Psoas muscle (tissue), 8 donors: ENCODE data around the gene P2RX4. TPM values are rescaled to one million over a fixed set of nuclear protein-coding genes. Genes with fewer than 3 reads are reported as not detected.
"Not testable (repeated sequence)": the region's sequence is repeated elsewhere in the genome, so short reads cannot be mapped to it uniquely, and the experiment has no call there.

Experiments used
- ATAC-seq, 4 donors: fragments of 200-7000 bp; cut with Tn5 transposase; one replicate each; pipeline ENCODE4 v1.9.1; 2020; ENCODE audit warnings: moderate library complexity in 3 of 4, mild to moderate bottlenecking in 2 of 4
- DNase-seq, 2 donors: peaks; one replicate each; pipeline ENCODE4 v3.0.0-alpha.2; 2020
- H3K27ac ChIP-seq: fragments of 200-600 bp; one replicate; pipeline ENCODE4 v1.8.0; 2022
- H3K27me3 ChIP-seq, 3 donors: fragments of 200-600 bp in 1 of 3; one replicate each; pipeline versions ENCODE4 v1.6.1 to v1.8.0; 2013 to 2022; ENCODE audit warnings: low read length in 2 of 3, mild to moderate bottlenecking in 2 of 3, moderate library complexity in 1 of 3; ENCODE audit not compliant: insufficient read depth in 3 of 3
- H3K36me3 ChIP-seq, 2 donors: fragments of 200-600 bp in 1 of 2; one replicate each; pipeline versions ENCODE4 v1.6.1 to v1.8.0; 2013 to 2022; ENCODE audit warnings: low read depth in 1 of 2, mild to moderate bottlenecking in 1 of 2, moderate library complexity in 1 of 2; ENCODE audit not compliant: insufficient read depth in 1 of 2
- H3K4me1 ChIP-seq: fragments of 200-600 bp; one replicate; pipeline ENCODE4 v1.8.0; 2022
- H3K4me3 ChIP-seq: fragments of 200-600 bp; one replicate; pipeline ENCODE4 v1.8.0; 2022; ENCODE audit warnings: mild to moderate bottlenecking
- H3K9me3 ChIP-seq: fragments of 200-600 bp; one replicate; pipeline ENCODE4 v1.8.0; 2022
- CTCF ChIP-seq: fragments of 200-600 bp; IDR thresholded peaks from one replicate; pipeline ENCODE4 v1.8.0; 2022; ENCODE audit warnings: antibody characterized with exemption
- WGBS, 3 donors: extraction: QIAGEN DNeasy Blood & Tissue Kit; methylation state at CpG; one replicate each; pipeline versions ENCODE4 v1.1.6 to v1.1.7; 2013; 5-methylcytosine and 5-hydroxymethylcytosine counted together
- intact Hi-C, 2 donors: fragments of 100-400 bp; cut with DNase I; formaldehyde crosslinking; loops; one replicate each; pipeline versions ENCODE4 v1.11.0 to v1.14.2; 2022
- long read RNA-seq, 2 donors: library from polyadenylated mRNA; unstranded; transcript quantifications; one replicate each; pipeline ENCODE4 v2.0.0, GENCODE V29; 2021
- polyA plus RNA-seq, 3 donors: library from polyadenylated mRNA; stranded (reverse); fragments of 200-250 nt; gene quantifications; one replicate each; pipeline ENCODE4 v1.2.3, GENCODE V29; 2013
- total RNA-seq, 4 donors: library from RNA; stranded (reverse); fragmentation: NEBNext Ultra II Directional in 2 of 4; extraction: Animal tissue kit (Norgen Biotek cat#: 25700) in 2 of 4; gene quantifications; one replicate each; pipeline versions ENCODE4 v1.2.1 to v1.2.4, GENCODE V29; 2021 to 2023
- donor health status: healthy with polysubstance abuse.
- donor health status: DM: no; HTN: no; CAD: no; lungs with moderate emphysema.
- donor health status: Bipolar disorder and iron deficiency.
- donor health status: healthy.
- donor health status: DM: yes; HTN: yes; CAD: no.
- donor health status: DM: no; HTN: no; CAD: no.
- donor health status: DM: no; HTN: no; CAD: no.
- donor health status: DM: yes; HTN: yes; CAD: no.

Gene P2RX4
- total RNA-seq (1 to 10 TPM; 1.5 to 3.4 (median 2.5) TPM), polyA plus RNA-seq (1 to 10 TPM; 1.1 to 2.0 (median 1.6) TPM)
- long read RNA-seq, donor 1, partial matches to known transcripts, result 0 of 2 reads
- long read RNA-seq, donor 1, other reads (novel, unspliced or antisense), result 1 of 2 reads
- long read RNA-seq, donor 2, transcript P2RX4-202 (12 exons, 2,032 nt), result major isoform, 9 of 9 reads
- long read RNA-seq, donor 2, partial matches to known transcripts, result 0 of 9 reads
- long read RNA-seq, donor 2, other reads (novel, unspliced or antisense), result 0 of 9 reads

GRCh38 chr12:121209624-121210572 lies at the start of gene P2RX4:
Gene P2RX4, plus strand, starts transcription at chr12:121210129. Its CDS starts 36 bp downstream, at chr12:121210165.
- peak; percentile 72 to 85 (median 82) for ATAC-seq

GRCh38 chr12:121162384-121162783 lies 47.5 kb upstream of the P2RX4 start:
- 84 to 85% (median 85%) methylated on average over 10 of the region's 10 CpGs for WGBS, 3 donors
- Histone ChIP-seq H3K27ac (no peak overlapping the region), H3K9me3 (no peaks in the 10 kb centered on the region), H3K27me3 (peaks cover 0 to 2% (median 0%) of the 10 kb centered on the region in 3 donors), H3K36me3 (no peaks in the 10 kb centered on the region), H3K4me3 (no peak overlapping the region), H3K4me1 (no peaks in the 10 kb centered on the region)
- intact Hi-C loops, result no loop called here
- ATAC-seq (no peak), DNase-seq (no peak)
- no peak for TF ChIP-seq CTCF

More at GRCh38 chr12:121209624-121210572, at the start of gene P2RX4:
- DNase-seq, result peak; percentile 84 to 89
- 7 to 9% (median 8%) methylated on average over 78 to 97 of the region's 97 CpGs for WGBS, 3 donors
- TF ChIP-seq CTCF, result no peak
- intact Hi-C loops, result no loop called here
- Histone ChIP-seq H3K27me3 (peaks cover 0 to 24% (median 4%) of the 10 kb centered on the region in 3 donors), H3K27ac (peak within 1 kb of the TSS; percentile 68), H3K4me1 (no peaks in the 10 kb centered on the region), H3K9me3 (no peaks in the 10 kb centered on the region), H3K36me3 (no peaks in the 10 kb centered on the region), H3K4me3 (peak within 1 kb of the TSS; percentile 69)

GRCh38 chr12:121162985-121163384 lies 46.9 kb upstream of the P2RX4 start:
- Histone ChIP-seq H3K27ac (no peak overlapping the region), H3K4me1 (no peaks in the 10 kb centered on the region), H3K4me3 (no peak overlapping the region), H3K27me3 (peaks cover 0 to 2% (median 0%) of the 10 kb centered on the region in 3 donors), H3K9me3 (no peaks in the 10 kb centered on the region), H3K36me3 (no peaks in the 10 kb centered on the region)
- ATAC-seq, result no peak
- no peak for TF ChIP-seq CTCF
- WGBS, 3 donors, result 66 to 82% (median 71%) methylated on average over 2 of the region's 2 CpGs
- DNase-seq, result no peak
- intact Hi-C loops, result no loop called here

- H3K9me3 ChIP-seq, H3K27me3 ChIP-seq, H3K36me3 ChIP-seq, H3K4me1 ChIP-seq, ATAC-seq, intact Hi-C loops, H3K4me3 ChIP-seq, DNase-seq, H3K27ac ChIP-seq: not testable (repeated sequence)
- WGBS, 3 donors, result 92 to 95% (median 95%) methylated on average over 6 of the region's 6 CpGs
Observed at GRCh38 chr12:121164839-121165238, 45.1 kb upstream of the P2RX4 start.

- TF ChIP-seq CTCF, result no peak
- Histone ChIP-seq H3K4me1 (no peaks in the 10 kb centered on the region), H3K36me3 (no peaks in the 10 kb centered on the region), H3K9me3 (no peaks in the 10 kb centered on the region), H3K27me3 (peaks cover 0 to 2% (median 0%) of the 10 kb centered on the region in 3 donors), H3K4me3 (no peak overlapping the region), H3K27ac (no peak overlapping the region)
- WGBS, 3 donors, result 70 to 73% (median 71%) methylated on average over 9 of the region's 9 CpGs
- ATAC-seq (no peak), DNase-seq (no peak)
- intact Hi-C loops, result no loop called here
Observed at GRCh38 chr12:121165316-121165715, 44.6 kb upstream of the P2RX4 start.
